ENCODE results near the gene MEF2C.

GRCh38 chr5:88792144-88792840, 90.7 kb downstream of the MEF2C start:
- no peak for TF ChIP-seq TP53 (CRISPR knock-in tag; IDR thresholded peaks at IDR 0.05)
- no peak for TF ChIP-seq TCF7 (CRISPR knock-in tag; IDR thresholded peaks at IDR 0.05; ENCODE audit: low read depth)
- TF ChIP-seq CTCF (IDR thresholded peaks at IDR 0.05), result no peak
- no peak for TF ChIP-seq FOXP1 (CRISPR knock-in tag; IDR thresholded peaks at IDR 0.05; ENCODE audit: borderline replicate concordance)
- TF ChIP-seq NR2C2 (CRISPR knock-in tag; IDR thresholded peaks at IDR 0.05), result no peak
